HEK293 (cell line): ENCODE results near the gene WDR38.

Experiments used
- CTCF ChIA-PET: fragments of 350-600 bp; formaldehyde crosslinking; extraction: SDS; loops from one replicate; lab custom pipeline; 2021; ENCODE audit warnings: antibody characterized with exemption; lab: Yijun Ruan, JAX
- POLR2A ChIA-PET: fragments of 300-600 bp; formaldehyde crosslinking; extraction: SDS; loops from one replicate; lab custom pipeline; 2020; ENCODE audit warnings: antibody characterized with exemption, inconsistent platforms; lab: Yijun Ruan, JAX
- H3K27ac ChIP-seq: fragments of 200-500 bp; sonication (Bioruptor generic); 2 replicates; pipeline ENCODE4 v1.5.1; 2014; ENCODE audit warnings: low read depth, low read length, control low read depth, inconsistent platforms; ENCODE audit errors: extremely low read depth
- H3K36me3 ChIP-seq, 2 experiments: fragments of 200-500 bp in 1 of 2; sonication (Bioruptor generic) in 1 of 2; 1 replicate in 1 of 2; 2 replicates in 1 of 2; pipeline ENCODE4 v1.5.1; 2014 to 2017; ENCODE audit warnings: inconsistent platforms in 2 of 2, low read length in 2 of 2; ENCODE audit not compliant: control insufficient read depth in 2 of 2, insufficient read depth in 1 of 2
- H3K4me1 ChIP-seq: fragments of 200-500 bp; sonication (Bioruptor generic); 2 replicates; pipeline ENCODE4 v1.5.1; 2014; ENCODE audit warnings: mild to moderate bottlenecking, low read length, inconsistent platforms; ENCODE audit not compliant: control insufficient read depth, insufficient read depth
- H3K4me3 ChIP-seq: 2 replicates; pipeline ENCODE4 v1.5.1; 2011; ENCODE audit warnings: low read depth, mild to moderate bottlenecking, control low read depth, low read length, moderate library complexity
- H3K9me3 ChIP-seq: fragments of 200-500 bp; sonication (Bioruptor generic); 2 replicates; pipeline ENCODE4 v1.5.1; 2014; ENCODE audit warnings: low read depth, low read length, inconsistent platforms; ENCODE audit not compliant: control insufficient read depth, insufficient read depth
- BCL11A ChIP-seq: fragments of 450-650 bp; formaldehyde crosslinking; IDR thresholded peaks from 2 replicates; pipeline ENCODE4 v1.5.1; 2016; ENCODE audit warnings: low read depth, missing biosample characterization, missing genetic modification characterization
- BCL11B ChIP-seq: fragments of 450-650 bp; formaldehyde crosslinking; IDR thresholded peaks from 2 replicates; pipeline ENCODE4 v1.5.1; 2016; ENCODE audit warnings: low read depth, missing biosample characterization, missing genetic modification characterization
- EGR2 ChIP-seq: fragments of 450-650 bp; formaldehyde crosslinking; IDR thresholded peaks from 2 replicates; pipeline ENCODE4 v1.5.1; 2016; ENCODE audit warnings: low read depth, missing biosample characterization, missing genetic modification characterization
- FEZF1 ChIP-seq: fragments of 450-650 bp; formaldehyde crosslinking; IDR thresholded peaks from 2 replicates; pipeline ENCODE4 v1.5.1; 2016; ENCODE audit warnings: missing biosample characterization, missing genetic modification characterization
- MZF1 ChIP-seq: fragments of 450-650 bp; formaldehyde crosslinking; IDR thresholded peaks from 2 replicates; pipeline ENCODE4 v1.5.1; 2017; ENCODE audit warnings: missing biosample characterization, missing genetic modification characterization, borderline replicate concordance
- SP3 ChIP-seq: fragments of 450-650 bp; formaldehyde crosslinking; IDR thresholded peaks from 2 replicates; pipeline ENCODE4 v1.5.1; 2016; ENCODE audit warnings: missing biosample characterization, missing genetic modification characterization
- ZBTB20 ChIP-seq: fragments of 450-650 bp; formaldehyde crosslinking; IDR thresholded peaks from 2 replicates; pipeline ENCODE4 v1.5.1; 2016; ENCODE audit warnings: missing biosample characterization, missing genetic modification characterization
- ZBTB6 ChIP-seq: fragments of 450-650 bp; formaldehyde crosslinking; IDR thresholded peaks from 2 replicates; pipeline ENCODE4 v1.5.1; 2017; ENCODE audit warnings: missing biosample characterization, missing genetic modification characterization
- ZFHX2 ChIP-seq: fragments of 450-650 bp; formaldehyde crosslinking; conservative IDR thresholded peaks from 2 replicates; pipeline ENCODE4 v1.5.1; 2016; ENCODE audit warnings: missing biosample characterization, missing genetic modification characterization
- ZIC2 ChIP-seq: fragments of 450-650 bp; formaldehyde crosslinking; IDR thresholded peaks from 2 replicates; pipeline ENCODE4 v1.5.1; 2016; ENCODE audit warnings: missing biosample characterization, missing genetic modification characterization
- ZNF292 ChIP-seq: fragments of 450-650 bp; formaldehyde crosslinking; IDR thresholded peaks from 2 replicates; pipeline ENCODE4 v1.5.1; 2016; ENCODE audit warnings: low read depth, missing biosample characterization, missing genetic modification characterization, borderline replicate concordance
- ZNF341 ChIP-seq: fragments of 450-650 bp; formaldehyde crosslinking; IDR thresholded peaks from 2 replicates; pipeline ENCODE4; 2016; ENCODE audit warnings: low read depth, missing biosample characterization, missing genetic modification characterization
- ZNF354C ChIP-seq: fragments of 450-650 bp; formaldehyde crosslinking; IDR thresholded peaks from 2 replicates; pipeline ENCODE4 v1.5.1; 2016; ENCODE audit warnings: missing biosample characterization, missing genetic modification characterization, low read depth, borderline replicate concordance
- ZNF513 ChIP-seq: fragments of 450-650 bp; IDR thresholded peaks from 2 replicates; pipeline ENCODE4 v1.5.1; 2018; ENCODE audit warnings: missing biosample characterization, missing genetic modification characterization
- ZNF596 ChIP-seq: fragments of 450-650 bp; IDR thresholded peaks from 2 replicates; pipeline ENCODE4 v1.5.0; 2018; ENCODE audit warnings: missing biosample characterization, mild to moderate bottlenecking, missing genetic modification characterization, moderate library complexity
- ZNF600 ChIP-seq: fragments of 450-650 bp; formaldehyde crosslinking; IDR thresholded peaks from 2 replicates; pipeline ENCODE4 v1.5.1; 2016; ENCODE audit warnings: missing biosample characterization, missing genetic modification characterization
- ZNF610 ChIP-seq: fragments of 450-650 bp; formaldehyde crosslinking; IDR thresholded peaks from 2 replicates; pipeline ENCODE4 v1.5.1; 2016; ENCODE audit warnings: missing biosample characterization, missing genetic modification characterization, borderline replicate concordance
- ZNF629 ChIP-seq: fragments of 450-650 bp; formaldehyde crosslinking; IDR thresholded peaks from 2 replicates; pipeline ENCODE4 v1.5.1; 2017; ENCODE audit warnings: missing biosample characterization, missing genetic modification characterization
- ZNF654 ChIP-seq: fragments of 450-650 bp; formaldehyde crosslinking; IDR thresholded peaks from 2 replicates; pipeline ENCODE4 v1.5.1; 2016; ENCODE audit warnings: low read depth, missing biosample characterization, missing genetic modification characterization
- ZNF785 ChIP-seq: fragments of 450-650 bp; formaldehyde crosslinking; IDR thresholded peaks from 2 replicates; pipeline ENCODE4 v1.5.1; 2016; ENCODE audit warnings: missing biosample characterization, missing genetic modification characterization
- TF ChIP-seq, protein P1 (sequence below): fragments of 450-650 bp; formaldehyde crosslinking; IDR thresholded peaks from 2 replicates; pipeline ENCODE4 v1.5.1; 2017; ENCODE audit warnings: missing biosample characterization, missing genetic modification characterization

The WDR38 gene

DNA sequence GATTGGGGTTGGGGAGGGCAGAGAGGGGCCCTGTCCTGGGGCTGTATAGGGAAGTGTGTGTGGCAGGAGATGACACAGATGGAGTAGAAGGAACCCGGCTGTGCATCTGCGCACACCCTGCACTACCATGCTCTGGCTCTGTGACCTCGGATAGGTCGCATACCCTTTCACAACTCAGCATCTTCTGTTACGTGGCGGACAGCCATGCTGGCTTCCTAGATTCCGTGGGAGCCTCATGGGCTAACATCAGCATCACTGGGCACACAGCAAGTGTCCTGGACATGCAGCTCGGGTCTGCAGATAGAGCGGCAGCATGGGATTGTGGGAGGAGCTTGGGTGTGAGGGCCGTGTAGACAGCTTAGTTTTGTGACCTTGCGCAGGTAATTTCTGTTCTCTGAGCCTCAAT lies 17.9 kb downstream of the WDR38 start:
- TF ChIP-seq FEZF1 (no peak), ZNF600 (peak; percentile 45; the same call in 1 of the 2 replicates), BCL11A (tag by site-specific recombination) (no peak), ZNF292 (tag by site-specific recombination) (no peak), ZBTB6 (tag by site-specific recombination) (no peak), ZNF629 (tag by site-specific recombination) (no peak)
- Histone ChIP-seq H3K4me3 (no peak overlapping the region; the same call in 1 of the 2 replicates), H3K4me1 (peaks cover 4% of the 10 kb centered on the region; the same call in 1 of the 2 replicates), H3K36me3 (peaks cover 8 to 55% of the 10 kb centered on the region in 2 experiments; a peak in 2 of 3 replicates), H3K9me3 (no peaks in the 10 kb centered on the region), H3K27ac (no peak overlapping the region; the same call in 1 of the 2 replicates)
- CTCF ChIA-PET, result interaction anchor here (1.2 to 1.7 kb wide), 2 partner anchors 15 to 253 kb away, joined by 3 to 5 read pairs; no protein-coding TSS in a partner anchor
- POLR2A ChIA-PET, result interaction anchor here (0.5 to 2.3 kb wide), 5 partner anchors 10 to 54 kb away, joined by 3 to 17 read pairs (median 4); partner anchors contain the start of genes ARPC5L and RPL35

- POLR2A ChIA-PET, result interaction anchor here (1.8 to 2.4 kb wide), 2 partner anchors 11 to 368 kb away, joined by 5 to 8 read pairs; partner anchors contain the start of genes ARPC5L and HSPA5
- Histone ChIP-seq H3K4me3 (no peak overlapping the region), H3K4me1 (no peaks in the 10 kb centered on the region), H3K36me3 (peaks cover 8 to 80% of the 10 kb centered on the region in 2 experiments; a peak in 2 of 3 replicates), H3K27ac (no peak overlapping the region), H3K9me3 (no peaks in the 10 kb centered on the region)
- CTCF ChIA-PET, result interaction anchor here (0.9 to 2.2 kb wide), 2 partner anchors 21 to 102 kb away, joined by 3 to 10 read pairs; partner anchors contain the start of gene WDR38
- TF ChIP-seq ZNF513 (tag by site-specific recombination) (no peak), ZNF596 (no peak), ZNF341 (tag by site-specific recombination) (no peak), MZF1 (tag by site-specific recombination) (no peak), ZNF354C (tag by site-specific recombination) (no peak), ZNF600 (peak; percentile 52; the same call in 1 of the 2 replicates), ZBTB20 (no peak), ZNF654 (tag by site-specific recombination) (no peak), ZIC2 (tag by site-specific recombination) (peak; percentile 46; the same call in 1 of the 2 replicates), ZNF785 (tag by site-specific recombination) (no peak), SP3 (tag by site-specific recombination) (no peak)
- TF ChIP-seq, protein P1, sequence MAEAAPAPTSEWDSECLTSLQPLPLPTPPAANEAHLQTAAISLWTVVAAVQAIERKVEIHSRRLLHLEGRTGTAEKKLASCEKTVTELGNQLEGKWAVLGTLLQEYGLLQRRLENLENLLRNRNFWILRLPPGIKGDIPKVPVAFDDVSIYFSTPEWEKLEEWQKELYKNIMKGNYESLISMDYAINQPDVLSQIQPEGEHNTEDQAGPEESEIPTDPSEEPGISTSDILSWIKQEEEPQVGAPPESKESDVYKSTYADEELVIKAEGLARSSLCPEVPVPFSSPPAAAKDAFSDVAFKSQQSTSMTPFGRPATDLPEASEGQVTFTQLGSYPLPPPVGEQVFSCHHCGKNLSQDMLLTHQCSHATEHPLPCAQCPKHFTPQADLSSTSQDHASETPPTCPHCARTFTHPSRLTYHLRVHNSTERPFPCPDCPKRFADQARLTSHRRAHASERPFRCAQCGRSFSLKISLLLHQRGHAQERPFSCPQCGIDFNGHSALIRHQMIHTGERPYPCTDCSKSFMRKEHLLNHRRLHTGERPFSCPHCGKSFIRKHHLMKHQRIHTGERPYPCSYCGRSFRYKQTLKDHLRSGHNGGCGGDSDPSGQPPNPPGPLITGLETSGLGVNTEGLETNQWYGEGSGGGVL, result no peak
These were observed 20.4 kb downstream of the WDR38 start for GRCh38 chr9:124873664-124874063.

DNA sequence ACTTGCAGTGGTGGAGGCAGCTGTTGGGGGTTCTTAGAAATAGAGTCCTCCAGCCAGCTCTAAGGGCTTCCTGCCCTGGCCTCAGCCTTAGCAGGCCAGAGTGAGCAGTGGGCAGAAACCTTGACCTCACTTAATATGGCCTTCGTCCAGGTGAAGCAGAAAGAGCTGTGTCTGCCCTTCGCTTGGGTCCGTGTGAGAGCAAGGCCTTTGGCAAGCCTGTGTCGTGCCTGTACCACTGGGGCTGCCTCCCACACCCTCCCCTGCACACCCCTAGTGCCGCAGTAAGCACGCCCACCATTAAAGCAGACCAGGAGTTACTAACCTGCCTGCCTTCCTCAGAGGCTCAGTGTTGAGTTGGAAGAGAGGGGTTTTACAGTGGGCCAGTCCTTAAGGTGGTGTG lies 22.2 kb downstream of the WDR38 start:
- no peak overlapping the region for H3K27ac ChIP-seq
- no peaks in the 10 kb centered on the region for H3K9me3 ChIP-seq
- TF ChIP-seq ZFHX2 (tag by site-specific recombination), result peak; percentile 33; the same call in 1 of the 2 replicates
- TF ChIP-seq ZNF610 (tag by site-specific recombination), result no peak
- peak; percentile 40; the same call in 1 of the 2 replicates for TF ChIP-seq EGR2
- TF ChIP-seq ZBTB6 (tag by site-specific recombination), result no peak
- no peak for TF ChIP-seq BCL11B (tag by site-specific recombination)
- ChIA-PET CTCF (no interaction called here), POLR2A (no interaction called here)
- H3K4me3 ChIP-seq, result no peak overlapping the region
- H3K4me1 ChIP-seq, result no peaks in the 10 kb centered on the region
- H3K36me3 ChIP-seq, result peaks cover 8 to 98% of the 10 kb centered on the region in 2 experiments; a peak in 2 of 3 replicates
